IMR-90 (cell line): ENCODE results near the gene MMP25. TPM values are rescaled to one million over a fixed set of nuclear protein-coding genes. Genes with fewer than 3 reads are reported as not detected.

Source experiments
- ATAC-seq: fragments of 200-7000 bp; cut with Tn5 transposase; 2 replicates; pipeline ENCODE4 v1.9.1; 2020; ENCODE audit warnings: low read depth, mild to moderate bottlenecking, moderate library complexity
- BruUV-seq: library from RNA; stranded (reverse); fragments of 400-500 nt; replicated peaks from 2 replicates; lab custom pipeline; 2021; lab: Mats Ljungman, UMichigan
- CTCF ChIA-PET: fragments of 300-600 bp; formaldehyde crosslinking; extraction: SDS; loops from one replicate; lab custom pipeline; 2021; ENCODE audit warnings: antibody characterized with exemption; lab: Yijun Ruan, JAX
- POLR2A ChIA-PET: fragments of 300-600 bp; sonication (Branson Sonifier 250); formaldehyde crosslinking; loops from one replicate; lab custom pipeline; 2022; ENCODE audit warnings: antibody characterized with exemption; ENCODE audit not compliant: unreplicated experiment; lab: Charles Lee
- DNase-seq: peaks from one replicate; pipeline ENCODE4 v3.0.0; 2013
- H2AFZ ChIP-seq: replicated peaks from 2 replicates; pipeline ENCODE3; 2013; ENCODE audit warnings: low read length, mild to moderate bottlenecking; ENCODE audit not compliant: poor library complexity
- H2AK5ac ChIP-seq: 2 replicates; pipeline ENCODE4 v1.6.1; 2013; ENCODE audit warnings: low read depth, low read length, inconsistent platforms
- H2AK9ac ChIP-seq: replicated peaks from 2 replicates; pipeline ENCODE3; 2013; ENCODE audit warnings: mild to moderate bottlenecking, low read depth, low read length, moderate library complexity; ENCODE audit not compliant: poor library complexity
- H2BK120ac ChIP-seq: 2 replicates; pipeline ENCODE4 v1.6.1; 2013; ENCODE audit warnings: low read depth, low read length, inconsistent platforms
- H2BK15ac ChIP-seq: 3 replicates; pipeline ENCODE4 v1.6.1; 2013; ENCODE audit warnings: low read depth, low read length, inconsistent platforms
- H2BK20ac ChIP-seq: 2 replicates; pipeline ENCODE4 v1.6.1; 2013; ENCODE audit warnings: low read depth, mild to moderate bottlenecking, inconsistent platforms, low read length, moderate library complexity
- H2BK5ac ChIP-seq: 2 replicates; pipeline ENCODE4 v1.6.1; 2013; ENCODE audit warnings: mild to moderate bottlenecking, low read depth, low read length, inconsistent platforms; ENCODE audit not compliant: poor library complexity, severe bottlenecking
- H3K14ac ChIP-seq: replicated peaks from 2 replicates; pipeline ENCODE4 v1.6.1; 2013; ENCODE audit warnings: low read depth, low read length, inconsistent platforms
- H3K18ac ChIP-seq: 2 replicates; pipeline ENCODE4 v1.6.1; 2013; ENCODE audit warnings: low read depth, low read length, control low read depth
- H3K23ac ChIP-seq: 2 replicates; pipeline ENCODE4 v1.6.1; 2013; ENCODE audit warnings: low read depth, low read length, inconsistent platforms
- H3K27ac ChIP-seq: 2 replicates; pipeline ENCODE4 v1.5.1; 2013; ENCODE audit warnings: mild to moderate bottlenecking, control low read depth, low read length; ENCODE audit not compliant: insufficient read depth
- H3K27me3 ChIP-seq: 2 replicates; pipeline ENCODE4 v1.6.1; 2013; ENCODE audit warnings: low read length; ENCODE audit not compliant: control insufficient read depth, insufficient read depth
- H3K36me3 ChIP-seq: 2 replicates; pipeline ENCODE4 v1.6.1; 2013; ENCODE audit warnings: low read length, mixed read lengths; ENCODE audit not compliant: control insufficient read depth, insufficient read depth
- H3K4ac ChIP-seq: 2 replicates; pipeline ENCODE4 v1.6.1; 2013; ENCODE audit warnings: low read depth, low read length, inconsistent platforms
- H3K4me1 ChIP-seq: 2 replicates; pipeline ENCODE4 v1.6.1; 2013; ENCODE audit warnings: low read length, mixed read lengths; ENCODE audit not compliant: control insufficient read depth, insufficient read depth
- H3K4me2 ChIP-seq: 2 replicates; pipeline ENCODE4 v1.6.1; 2013; ENCODE audit warnings: low read depth, mild to moderate bottlenecking, control low read depth, low read length, moderate library complexity
- H3K4me3 ChIP-seq: 2 replicates; pipeline ENCODE4 v1.5.1; 2013; ENCODE audit warnings: low read depth, mild to moderate bottlenecking, control low read depth, low read length, moderate library complexity; ENCODE audit not compliant: insufficient read depth
- H3K56ac ChIP-seq: 2 replicates; pipeline ENCODE4 v1.6.1; 2013; ENCODE audit warnings: low read length, inconsistent platforms; ENCODE audit not compliant: insufficient read depth; ENCODE audit errors: extremely low read depth
- H3K79me1 ChIP-seq, 2 experiments: 2 replicates each; pipeline ENCODE4 v1.6.1; 2013; ENCODE audit warnings: low read length in 2 of 2, inconsistent platforms in 1 of 2, low read depth in 1 of 2
- H3K9ac ChIP-seq: 2 replicates; pipeline ENCODE4 v1.6.1; 2013; ENCODE audit warnings: low read depth, low read length, control low read depth
- H3K9me1 ChIP-seq: 2 replicates; pipeline ENCODE4 v1.6.1; 2013; ENCODE audit warnings: low read length, inconsistent platforms; ENCODE audit not compliant: insufficient read depth
- H3K9me3 ChIP-seq: 2 replicates; pipeline ENCODE4 v1.6.1; 2013; ENCODE audit warnings: low read length; ENCODE audit not compliant: control insufficient read depth, insufficient read depth
- H4K20me1 ChIP-seq: 2 replicates; pipeline ENCODE4 v1.6.1; 2013; ENCODE audit warnings: low read length, inconsistent platforms; ENCODE audit not compliant: insufficient read depth
- H4K5ac ChIP-seq: 2 replicates; pipeline ENCODE4 v1.6.1; 2013; ENCODE audit warnings: mild to moderate bottlenecking, low read depth, low read length, control low read depth
- H4K8ac ChIP-seq, 2 experiments: 2 replicates each; pipeline ENCODE4 v1.6.1; 2013; ENCODE audit warnings: low read depth in 2 of 2, low read length in 2 of 2, control low read depth in 1 of 2, inconsistent platforms in 1 of 2
- H4K91ac ChIP-seq: 2 replicates; pipeline ENCODE4 v1.6.1; 2013; ENCODE audit warnings: low read depth, low read length, inconsistent platforms; ENCODE audit not compliant: insufficient read depth
- MAFK ChIP-seq: IDR thresholded peaks from 2 replicates; pipeline ENCODE4 v1.6.1; 2012; ENCODE audit warnings: low read depth, low read length, improper control_type of control experiment
- POLR2A ChIP-seq: IDR thresholded peaks from 2 replicates; pipeline ENCODE4 v1.6.1; 2012; ENCODE audit warnings: mild to moderate bottlenecking, low read depth, low read length
- WGBS, 2 experiments: methylation state at CpG; one replicate each; pipeline versions ENCODE4 v1.1.5 to v1.1.7; 2013; ENCODE audit warnings: missing lambda C conversion rate in 2 of 2; ENCODE audit not compliant: insufficient read length in 1 of 2; ENCODE audit errors: extremely low coverage in 2 of 2; 5-methylcytosine and 5-hydroxymethylcytosine counted together
- dilution Hi-C: fragments of 300-500 bp; cut with HindIII; formaldehyde crosslinking; loops from one replicate; pipeline ENCODE4 v1.14.3; 2018; ENCODE audit warnings: low sequenced_read_pairs; ENCODE audit not compliant: unreplicated experiment
- in situ Hi-C: fragments of 300-500 bp; cut with MboI; formaldehyde crosslinking; loops from 3 replicates; pipeline ENCODE4 v1.14.3; 2019; ENCODE audit warnings: low sequenced_read_pairs, inconsistent platforms, mixed read lengths
- intact Hi-C: fragments of 100-400 bp; cut with micrococcal nuclease; formaldehyde crosslinking; loops from 2 replicates; pipeline ENCODE4 v1.10.0; 2022
- polyA plus RNA-seq, 3 experiments: library from polyadenylated mRNA; depleted of rRNA; stranded (reverse); fragments of >200 nt; gene quantifications; 2 replicates each; pipeline ENCODE4 v1.2.3, GENCODE V29; 2012; ENCODE audit warnings: low replicate concordance in 1 of 3
- total RNA-seq: library from RNA; depleted of rRNA; stranded (reverse); fragments of >200 nt; gene quantifications from 2 replicates; pipeline ENCODE4 v1.2.3, GENCODE V29; 2012

The MMP25 gene
- total and polyA plus RNA-seq, 2 of the 4 experiments (the other 2 are of a cell fraction), result 0.07 TPM; not detected in 1

DNA sequence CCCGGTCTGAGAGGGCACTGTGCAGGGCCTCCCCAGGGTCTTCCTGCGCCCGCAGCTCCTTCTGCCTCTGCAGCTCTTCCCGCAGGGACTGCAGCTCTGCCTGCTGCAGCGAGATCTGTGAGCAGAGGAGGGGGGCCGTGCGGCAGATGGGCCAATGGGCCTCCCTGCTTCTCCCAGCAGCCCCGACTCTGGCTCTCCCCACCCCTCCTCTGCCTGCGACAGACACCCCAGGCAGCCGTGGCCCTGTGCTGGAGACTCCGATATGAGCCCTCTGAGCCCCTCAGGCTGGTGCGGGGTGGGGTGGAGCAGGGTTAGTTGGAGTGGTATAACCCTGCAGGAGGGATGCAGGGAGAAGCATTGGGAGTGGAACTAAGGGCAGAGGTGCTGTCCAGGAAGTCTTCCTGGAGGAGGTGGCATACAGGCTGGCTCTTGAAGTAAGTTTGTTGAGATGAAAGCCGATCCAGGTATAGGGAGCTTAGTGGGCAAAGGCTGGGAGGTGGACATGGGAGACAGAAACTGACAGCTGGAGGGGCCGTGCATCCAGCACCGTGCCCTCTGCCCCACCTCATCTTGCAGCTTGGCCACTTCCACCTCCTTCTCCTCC is 17.5 kb upstream of the MMP25 start:
- Histone ChIP-seq H2AK9ac (peak overlapping the region; percentile 67), H3K27ac (no peak overlapping the region), H3K9me1 (no peaks in the 10 kb centered on the region), H4K20me1 (peaks cover 7% of the 10 kb centered on the region), H2AK5ac (peak overlapping the region; percentile 48; the same call in 1 of the 2 replicates), H2BK20ac (no peak overlapping the region), H3K36me3 (peaks cover 11% of the 10 kb centered on the region; the same call in 1 of the 2 replicates), H3K9me3 (no peaks in the 10 kb centered on the region), H3K4me2 (no peak overlapping the region), H4K5ac (no peak overlapping the region), H3K14ac (no peak overlapping the region), H3K4ac (peak overlapping the region; percentile 57; the same call in 1 of the 2 replicates), H3K4me1 (no peaks in the 10 kb centered on the region), H3K4me3 (no peak overlapping the region), H2AFZ (peak overlapping the region; percentile 41), H3K56ac (no peak overlapping the region), H2BK5ac (no peak overlapping the region), H4K8ac (no peak overlapping the region; a peak in 1 of 4 replicates), H4K91ac (no peak overlapping the region; the same call in 1 of the 2 replicates), H2BK120ac (no peak overlapping the region), H3K9ac (no peak overlapping the region), H3K79me1 (peaks cover 0 to 3% of the 10 kb centered on the region in 2 experiments; a peak in 1 of 4 replicates), H3K18ac (no peak overlapping the region), H3K23ac (no peak overlapping the region), H2BK15ac (no peak overlapping the region), H3K27me3 (peaks cover 29% of the 10 kb centered on the region)
- intact Hi-C loops, result no loop called here
- in situ Hi-C loops, result no loop called here
- WGBS, 2 experiments, result 42% methylated on average over 5 of the region's 15 CpGs; no CpG with 5 or more reads in 1 of the 2 experiments
- TF ChIP-seq POLR2A (peak; percentile 11), MAFK (no peak)
- no TSS peak for BruUV-seq
- no peak for DNase-seq
- POLR2A ChIA-PET, result no interaction called here
- no peak for ATAC-seq
- CTCF ChIA-PET, result interaction anchor here (0.7 to 1.8 kb wide), 4 partner anchors 10 to 100 kb away, joined by 3 to 7 read pairs (median 4); no protein-coding TSS in a partner anchor
- dilution Hi-C loops, result no loop called here
